NCI-H446 (cell line): Measurements from ENCODE around the gene KCNJ1.

Experiments used
- DNase-seq, 2 experiments: peaks; one replicate each; lab custom pipeline; 2025; lab: John Stamatoyannopoulos, UW

The KCNJ1 gene

DNA sequence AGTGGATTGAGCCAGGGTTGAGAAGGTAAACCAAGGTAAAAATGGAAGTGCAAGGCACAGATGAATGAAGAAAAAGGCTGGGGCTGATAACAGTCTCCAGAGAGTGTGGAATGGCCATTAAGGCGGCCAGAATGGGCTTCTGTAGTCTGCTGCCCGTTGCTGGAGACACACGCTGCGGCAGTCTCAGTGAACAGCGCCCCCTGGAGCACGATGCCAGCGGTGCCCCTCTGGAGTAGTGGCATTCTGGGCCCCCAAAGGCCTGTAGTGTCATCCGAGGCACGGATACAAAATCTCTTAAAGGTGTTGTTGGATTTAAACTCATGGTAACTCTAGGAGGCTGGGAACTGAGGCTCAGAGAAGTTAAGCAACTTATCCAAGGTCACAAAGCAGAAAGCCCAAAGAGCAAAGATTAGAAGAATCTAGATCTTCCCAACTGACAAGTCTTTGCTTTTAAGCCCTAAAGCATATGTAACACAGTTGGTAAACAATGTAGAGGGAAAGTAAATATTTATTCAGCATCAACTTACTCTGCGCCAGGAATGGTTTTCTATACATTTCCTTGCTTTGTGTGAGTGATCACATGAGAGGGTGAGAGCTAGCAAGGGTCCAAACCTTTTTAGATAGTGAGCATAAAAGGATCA lies 18.2 kb downstream of the KCNJ1 start:
- DNase-seq = peak in 1 of 2 experiments; percentile 29

DNA sequence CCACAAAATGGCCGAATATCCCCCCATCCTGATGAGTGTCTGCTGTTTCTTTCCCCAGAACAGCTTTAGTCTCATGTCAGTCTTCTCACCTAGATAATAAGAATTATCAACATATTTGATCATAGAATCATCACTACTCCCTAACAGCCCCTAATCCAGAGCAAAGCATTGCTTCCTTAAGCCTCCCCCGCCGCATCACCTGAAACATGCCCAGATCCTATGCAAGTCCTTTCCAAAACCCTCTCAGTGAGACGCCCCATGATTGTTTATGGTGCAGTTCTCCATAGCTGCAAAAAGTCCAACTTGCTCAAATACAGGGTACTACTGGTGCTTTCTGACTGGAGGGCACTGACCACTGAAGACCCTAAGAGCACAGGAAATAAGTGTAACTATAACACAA lies 20.1 kb downstream of the KCNJ1 start:
- no peak for DNase-seq

DNA sequence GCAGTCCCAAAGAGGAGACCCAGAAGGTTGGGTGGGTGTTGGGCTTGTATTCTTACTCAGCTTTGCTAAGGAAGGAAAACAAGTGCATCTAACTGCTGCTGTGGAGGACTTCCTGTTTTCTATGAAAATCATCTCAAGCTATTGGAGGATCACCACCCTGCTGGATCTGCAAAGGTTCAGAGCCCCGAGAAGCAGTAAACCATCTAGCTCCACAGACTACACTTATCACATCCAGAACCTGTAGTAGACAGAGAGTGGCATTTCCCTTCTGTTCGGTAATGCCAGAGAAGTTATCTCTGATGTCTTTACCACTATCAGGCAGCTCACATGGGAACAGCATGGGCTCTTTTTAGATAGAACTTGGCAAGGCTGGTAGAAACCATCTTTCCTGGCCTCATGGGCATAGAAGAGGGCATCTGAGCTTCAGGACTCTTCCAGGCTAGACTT lies 21.7 kb downstream of the KCNJ1 start:
- DNase-seq = no peak

GRCh38 chr11:128843198-128843785 lies 23.8 kb downstream of the KCNJ1 start:
- no peak for DNase-seq

- no peak for DNase-seq
Observed at GRCh38 chr11:128841461-128842072, 25.5 kb downstream of the KCNJ1 start.

GRCh38 chr11:128840783-128841182 lies 26.3 kb downstream of the KCNJ1 start:
- DNase-seq = no peak

GRCh38 chr11:128840137-128840536 lies 27.0 kb downstream of the KCNJ1 start:
- DNase-seq = no peak

GRCh38 chr11:128839081-128839480 lies 28.0 kb downstream of the KCNJ1 start:
- no peak for DNase-seq

GRCh38 chr11:128837627-128838026 lies 29.5 kb downstream of the KCNJ1 start:
- no peak for DNase-seq

DNA sequence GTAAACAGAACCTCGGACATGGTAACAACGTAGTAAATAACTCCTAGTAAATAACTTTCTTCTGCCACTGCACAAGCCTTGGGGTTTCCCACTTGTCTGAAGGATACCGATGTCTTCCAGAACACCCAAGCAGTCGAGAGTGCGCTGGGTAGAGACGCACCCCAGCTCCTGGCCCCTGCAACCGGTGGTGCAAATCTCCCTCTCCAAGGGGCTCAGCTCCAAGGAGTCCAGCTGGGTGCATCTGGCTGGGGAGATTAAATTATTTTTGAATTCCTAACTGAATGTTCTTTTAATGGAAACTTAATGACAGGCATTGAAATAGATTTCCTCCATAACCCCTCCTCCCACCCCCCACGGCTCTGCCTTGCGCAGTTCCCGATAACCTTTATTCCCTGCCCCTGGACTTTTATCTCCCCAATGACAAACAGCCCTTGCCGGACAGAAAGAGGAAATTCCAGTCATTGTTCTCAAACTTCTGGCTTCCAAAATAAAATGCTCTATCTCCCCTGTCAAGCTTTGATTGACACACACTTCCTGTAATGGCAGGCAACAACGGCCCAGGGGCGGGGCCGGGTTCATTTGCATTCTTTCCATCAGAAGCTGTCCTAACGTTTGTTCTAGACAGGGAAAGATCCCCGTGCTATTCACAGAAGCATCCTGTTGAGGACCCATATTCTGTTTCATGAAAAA lies 31.2 kb downstream of the KCNJ1 start:
- no peak for DNase-seq

GRCh38 chr11:128834157-128834556 lies 32.9 kb downstream of the KCNJ1 start:
- DNase-seq = no peak

- DNase-seq = no peak
Observed at GRCh38 chr11:128832121-128832497, 35.0 kb downstream of the KCNJ1 start.

DNA sequence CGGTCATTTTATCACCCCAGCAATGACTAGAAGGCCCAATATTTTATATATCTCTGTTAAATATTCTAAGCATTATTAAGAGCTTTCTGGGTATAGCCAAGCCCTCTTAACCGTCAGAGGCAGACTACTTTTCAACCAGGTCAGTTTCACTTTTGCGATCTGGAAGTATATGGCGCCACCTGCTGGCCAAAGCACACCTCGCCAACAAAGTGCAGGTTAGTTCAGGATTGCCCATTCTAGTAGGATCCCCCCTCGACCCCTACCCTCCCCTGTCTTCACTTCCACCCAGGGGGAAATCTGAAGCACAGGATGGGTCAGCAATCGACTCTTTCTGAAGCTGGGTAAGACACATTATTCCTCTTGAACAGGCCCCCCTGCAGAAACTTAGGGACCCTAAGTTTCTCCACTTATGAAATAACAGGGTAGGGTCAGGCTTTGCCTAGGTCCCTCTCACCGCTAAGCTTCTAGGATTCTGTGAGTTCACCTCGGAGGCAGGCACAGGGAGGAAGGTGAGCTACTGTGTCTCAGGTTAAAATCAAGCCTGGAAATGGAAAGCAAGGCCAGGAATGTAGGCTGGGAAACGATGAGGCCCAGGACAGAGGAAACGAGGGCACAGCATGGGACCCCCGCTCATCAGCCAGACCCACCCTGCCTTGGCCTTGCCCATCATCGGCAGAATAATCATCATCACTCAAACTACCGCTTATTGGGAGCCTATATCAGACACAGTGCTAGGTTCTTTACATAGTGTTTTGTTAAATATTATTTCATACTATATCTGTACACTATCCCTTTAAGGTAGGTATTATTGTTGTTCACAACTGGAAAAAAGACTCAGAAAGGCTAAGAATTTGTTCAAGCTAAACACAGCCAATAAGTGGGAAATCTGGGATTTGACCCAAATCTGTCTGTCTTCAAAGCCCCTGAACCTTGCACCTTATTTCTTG lies 35.6 kb downstream of the KCNJ1 start:
- peak; percentile 45 to 76 for DNase-seq

DNA sequence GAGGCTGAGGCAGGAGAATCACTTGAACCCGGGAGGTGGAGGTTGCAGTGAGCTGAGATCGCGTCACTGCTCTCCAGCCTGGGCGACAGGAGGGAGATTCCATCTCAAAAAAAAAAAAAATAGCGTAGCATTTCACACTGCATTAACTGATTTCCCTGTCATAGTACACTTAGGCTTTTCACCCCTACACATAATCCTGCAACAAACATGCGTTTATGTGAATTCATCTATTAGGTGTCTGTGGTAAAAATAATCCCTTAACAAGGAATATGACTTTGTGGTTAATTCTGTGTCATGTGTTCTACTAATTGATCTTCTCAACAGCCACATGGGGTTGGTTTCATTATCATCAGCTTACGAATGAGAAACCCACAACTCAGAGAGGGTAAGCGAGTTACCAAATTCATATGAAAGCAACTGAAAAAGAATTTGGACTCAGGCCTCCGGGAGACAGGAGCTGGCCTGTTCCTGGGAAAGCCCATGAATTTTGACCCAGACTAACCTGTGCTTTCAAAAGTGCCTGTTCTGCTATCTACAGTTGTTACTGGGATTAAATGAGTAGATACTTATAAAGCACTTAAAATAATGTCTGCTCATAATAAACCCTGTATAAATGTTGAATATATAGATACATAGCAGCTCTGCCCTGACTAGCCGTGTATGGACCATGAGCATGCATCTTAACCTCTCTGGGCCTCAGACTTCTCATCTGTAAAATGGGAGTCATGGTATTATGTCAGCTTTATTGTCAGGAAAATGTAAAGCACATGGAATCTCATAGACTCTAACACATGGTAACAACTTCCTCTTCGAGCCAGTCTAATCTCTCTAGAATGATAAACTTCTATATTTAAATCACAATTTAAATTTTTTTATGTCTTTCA lies 36.6 kb downstream of the KCNJ1 start:
- no peak for DNase-seq

DNA sequence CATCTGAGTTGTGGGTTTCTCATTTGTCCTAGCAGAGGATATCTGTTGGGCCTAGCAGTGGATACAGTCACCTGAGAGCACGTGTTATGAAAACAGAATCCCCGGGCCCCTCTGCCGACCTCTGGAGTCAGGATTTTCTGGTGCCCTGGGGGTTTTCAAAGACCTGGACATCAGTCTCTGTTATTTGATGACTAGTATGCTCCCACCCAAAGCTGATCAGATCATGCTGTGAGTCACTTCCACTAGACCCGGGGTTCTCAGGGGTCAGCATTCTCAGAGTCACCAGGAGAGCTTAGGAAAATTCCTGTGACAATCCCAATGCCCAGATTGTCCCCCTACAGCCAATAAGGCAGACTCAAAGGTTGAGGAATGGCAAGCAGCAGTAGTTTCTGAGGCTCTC lies 38.7 kb downstream of the KCNJ1 start:
- DNase-seq = no peak

GRCh38 chr11:128827191-128827893 lies 39.8 kb downstream of the KCNJ1 start:
- DNase-seq = no peak

DNA sequence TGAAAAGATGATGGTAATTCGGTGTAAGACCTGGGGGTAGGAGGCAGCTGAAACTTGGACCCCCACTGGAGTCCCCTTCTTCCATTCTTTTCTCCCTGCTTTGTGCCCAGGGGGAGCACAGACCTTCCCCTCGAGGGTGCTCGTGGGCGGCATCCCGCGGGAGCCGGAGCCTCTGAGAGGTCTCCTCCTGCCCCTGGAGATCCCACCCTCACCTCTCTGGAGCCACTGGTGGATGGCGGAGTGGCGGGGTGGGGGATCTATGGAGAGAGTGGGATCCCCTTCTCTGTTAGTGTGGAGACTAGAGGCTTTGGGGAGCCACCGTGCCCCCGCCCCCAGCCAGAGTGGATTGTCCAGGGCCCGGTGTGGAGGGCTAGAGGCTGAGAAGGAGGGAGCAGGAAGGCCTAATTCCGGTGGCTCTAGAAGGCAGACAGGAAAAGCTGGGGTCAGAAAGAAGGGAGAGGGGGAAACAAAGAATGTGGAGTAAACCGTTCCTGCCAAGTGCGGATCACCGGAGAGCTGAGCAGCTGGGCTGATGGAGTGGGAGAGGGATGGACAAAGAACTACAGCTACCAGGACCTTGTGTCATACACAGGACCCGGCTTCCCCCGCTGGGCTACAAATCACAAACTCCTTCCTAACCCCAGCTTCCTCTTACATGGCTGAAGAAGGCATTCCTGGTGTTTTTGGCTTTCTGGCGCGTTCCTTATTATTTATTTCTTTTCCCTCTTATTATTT lies 41.9 kb downstream of the KCNJ1 start:
- no peak for DNase-seq

DNA sequence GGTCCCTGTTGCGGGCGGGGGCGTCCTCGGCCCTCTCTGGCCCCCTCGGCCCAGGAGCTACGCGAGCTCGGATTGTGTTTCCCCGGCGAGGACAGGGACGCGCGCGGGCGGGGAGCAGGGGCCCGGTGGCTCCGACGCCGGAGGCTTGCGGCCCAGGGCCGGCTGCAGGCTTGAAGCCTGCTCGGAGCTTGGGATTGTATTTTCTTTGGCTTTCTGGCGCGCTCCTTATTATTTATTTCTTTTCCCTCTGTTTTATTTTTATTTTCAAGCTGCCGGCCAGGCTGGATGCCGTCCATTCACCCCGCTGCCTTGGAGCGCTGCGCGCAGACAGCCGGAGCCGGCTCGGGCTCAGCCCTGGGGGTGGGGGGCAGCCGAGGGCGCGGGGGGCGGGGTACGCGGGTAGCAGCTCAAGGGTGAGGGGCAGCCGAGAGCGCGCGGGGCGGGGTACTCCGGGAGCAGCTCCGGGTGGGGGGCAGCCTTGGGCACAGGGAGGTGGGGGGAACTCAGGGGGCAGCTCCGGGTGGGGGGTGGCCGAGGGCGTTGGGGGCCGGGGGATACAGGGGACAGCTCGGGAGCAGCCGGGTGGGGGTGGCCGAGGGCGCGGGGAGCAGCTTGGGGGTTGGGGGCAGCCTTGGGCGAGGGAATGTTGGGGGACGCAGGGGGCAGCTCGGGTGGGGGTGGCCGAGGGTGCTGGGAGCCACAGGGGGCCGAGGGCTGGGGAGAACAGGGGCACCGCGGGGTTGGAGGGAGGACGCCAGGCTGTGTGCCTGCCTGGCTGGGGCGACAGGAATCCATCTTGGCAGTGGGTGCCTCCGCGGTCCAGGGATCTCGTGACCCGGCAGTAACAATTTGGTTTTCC lies 42.7 kb downstream of the KCNJ1 start:
- DNase-seq = no peak

- DNase-seq = no peak
Observed at GRCh38 chr11:128823753-128824152, 43.3 kb downstream of the KCNJ1 start.
